Prostate gland (tissue), 2 donors: Measurements from ENCODE around the gene KLHL36. TPM values are rescaled to one million over a fixed set of nuclear protein-coding genes. Genes with fewer than 3 reads are reported as not detected.

Source experiments
- DNase-seq: peaks from one replicate; pipeline ENCODE4 v3.0.0-alpha.2; 2019; ENCODE audit warnings: low spot score
- H3K27ac ChIP-seq, 2 donors: fragments of 200-600 bp; sonication (generic); 2 replicates each; pipeline ENCODE4 v1.5.1; 2017 to 2019
- H3K27me3 ChIP-seq: fragments of 200-600 bp; sonication (generic); replicated peaks from 2 replicates; pipeline ENCODE4 v1.5.1; 2019; ENCODE audit not compliant: insufficient read depth
- H3K36me3 ChIP-seq, 2 donors: fragments of 200-600 bp; sonication (generic); 1 replicate in 1 of 2; 2 replicates in 1 of 2; pipeline versions ENCODE4 v1.5.1 to v1.8.1; 2017 to 2019
- H3K4me1 ChIP-seq: fragments of 200-600 bp; sonication (generic); replicated peaks from 2 replicates; pipeline ENCODE4 v1.5.1; 2019
- H3K4me3 ChIP-seq, 2 donors: fragments of 200-600 bp; sonication (generic); 2 replicates each; pipeline ENCODE4 v1.5.1; 2017 to 2019
- H3K9me3 ChIP-seq: fragments of 200-600 bp; sonication (generic); 2 replicates; pipeline ENCODE4 v1.5.1; 2017
- CTCF ChIP-seq, 4 experiments: fragments of 200-600 bp in 2 of 4; fragments of 450-650 bp in 2 of 4; sonication (generic) in 2 of 4; IDR thresholded peaks; 1 replicate in 3 of 4; 2 replicates in 1 of 4; pipeline ENCODE4 v1.5.1; 2016 to 2019; ENCODE audit warnings: antibody characterized with exemption in 4 of 4, mild to moderate bottlenecking in 2 of 4, moderate library complexity in 2 of 4
- POLR2A ChIP-seq: fragments of 450-650 bp; IDR thresholded peaks from one replicate; pipeline ENCODE4 v1.6.1; 2016; ENCODE audit warnings: antibody characterized with exemption, mild to moderate bottlenecking
- POLR2AphosphoS5 ChIP-seq: sonication (generic); formaldehyde crosslinking; IDR thresholded peaks from one replicate; pipeline ENCODE4 v1.6.1; 2017; ENCODE audit warnings: antibody characterized with exemption
- WGBS: methylation state at CpG from one replicate; pipeline ENCODE4 v1.1.5; 2018; 5-methylcytosine and 5-hydroxymethylcytosine counted together
- intact Hi-C: fragments of 100-400 bp; cut with DNase I; formaldehyde crosslinking; loops from one replicate; pipeline ENCODE4 v1.14.2; 2022
- total RNA-seq, 2 donors: library from RNA; depleted of rRNA; stranded (reverse); fragments of >200 nt; gene quantifications; one replicate each; pipeline ENCODE4 v1.1.0, GENCODE V29; 2016

The KLHL36 gene
- total RNA-seq, 2 donors from 2014 or later: 57.1 to 106 TPM

GRCh38 chr16:84638231-84638806 lies 10.0 kb upstream of the KLHL36 start:
- Histone ChIP-seq H3K4me3 (no peak overlapping the region), H3K27ac (no peak overlapping the region), H3K4me1 (no peaks in the 10 kb centered on the region), H3K27me3 (no peaks in the 10 kb centered on the region), H3K9me3 (no peaks in the 10 kb centered on the region), H3K36me3 (no peaks in the 10 kb centered on the region)
- TF ChIP-seq POLR2A: no peak
- no peak for TF ChIP-seq POLR2AphosphoS5
- no peak for TF ChIP-seq CTCF (IDR thresholded peaks at IDR 0.05)
- intact Hi-C loops: no loop called here
- 93% methylated on average over 8 of the region's 8 CpGs for WGBS
- no peak for DNase-seq

GRCh38 chr16:84640145-84640544 lies 8.2 kb upstream of the KLHL36 start:
- 94% methylated on average over 5 of the region's 5 CpGs for WGBS
- Histone ChIP-seq H3K27me3 (no peaks in the 10 kb centered on the region), H3K9me3 (no peaks in the 10 kb centered on the region), H3K36me3 (no peaks in the 10 kb centered on the region), H3K27ac (no peak overlapping the region), H3K4me1 (no peaks in the 10 kb centered on the region), H3K4me3 (no peak overlapping the region)
- TF ChIP-seq POLR2A: no peak
- TF ChIP-seq CTCF (IDR thresholded peaks at IDR 0.05): no peak
- no peak for TF ChIP-seq POLR2AphosphoS5
- intact Hi-C loops: loop anchor here (10.0 kb wide), 1 partner anchor 85 kb away; no protein-coding TSS in a partner anchor
- DNase-seq: no peak

GRCh38 chr16:84641643-84642358 lies 6.5 kb upstream of the KLHL36 start:
- DNase-seq: no peak
- no peak overlapping the region for H3K4me3 ChIP-seq
- H3K27me3 ChIP-seq: no peaks in the 10 kb centered on the region
- no peaks in the 10 kb centered on the region for H3K36me3 ChIP-seq
- intact Hi-C loops: loop anchor here (10.0 kb wide), 1 partner anchor 83 kb away; no protein-coding TSS in a partner anchor
- no peaks in the 10 kb centered on the region for H3K9me3 ChIP-seq
- no peak overlapping the region for H3K27ac ChIP-seq
- 67% methylated on average over 6 of the region's 6 CpGs for WGBS
- H3K4me1 ChIP-seq: no peaks in the 10 kb centered on the region
- no peak for TF ChIP-seq CTCF (IDR thresholded peaks at IDR 0.05)
- TF ChIP-seq POLR2AphosphoS5: no peak
- no peak for TF ChIP-seq POLR2A

GRCh38 chr16:84643180-84643583 lies 5.1 kb upstream of the KLHL36 start:
- peak in 1 of 4 experiments; percentile 3 for TF ChIP-seq CTCF (IDR thresholded peaks at IDR 0.05)
- peak; percentile 84 for TF ChIP-seq POLR2AphosphoS5
- TF ChIP-seq POLR2A: no peak
- H3K9me3 ChIP-seq: no peaks in the 10 kb centered on the region
- no peaks in the 10 kb centered on the region for H3K27me3 ChIP-seq
- no peaks in the 10 kb centered on the region for H3K36me3 ChIP-seq
- H3K4me3 ChIP-seq: no peak overlapping the region
- DNase-seq: peak; percentile 77
- H3K4me1 ChIP-seq: no peaks in the 10 kb centered on the region
- H3K27ac ChIP-seq: peak overlapping the region; percentile 48 to 68
- intact Hi-C loops: loop anchor here (10.0 kb wide), 1 partner anchor 82 kb away; no protein-coding TSS in a partner anchor
- WGBS: 8% methylated on average over 8 of the region's 8 CpGs

- 60% methylated on average over 4 of the region's 4 CpGs for WGBS
- Histone ChIP-seq H3K36me3 (no peaks in the 10 kb centered on the region), H3K27me3 (no peaks in the 10 kb centered on the region), H3K4me1 (no peaks in the 10 kb centered on the region), H3K9me3 (no peaks in the 10 kb centered on the region), H3K4me3 (no peak overlapping the region), H3K27ac (peak overlapping the region; percentile 48 to 68)
- intact Hi-C loops: loop anchor here (10.0 kb wide), 1 partner anchor 81 kb away; no protein-coding TSS in a partner anchor
- no peak for DNase-seq
- no peak for TF ChIP-seq POLR2A
- no peak for TF ChIP-seq POLR2AphosphoS5
- no peak for TF ChIP-seq CTCF (IDR thresholded peaks at IDR 0.05)
Measured at GRCh38 chr16:84643674-84644073, 4.6 kb upstream of the KLHL36 start.
